GM12873 (cell line): ENCODE results near the gene OR5H1.

Experiments used
- TF ChIP-seq, protein P1 (sequence below): IDR thresholded peaks from 2 replicates; pipeline ENCODE4 v1.5.1; 2012; ENCODE audit warnings: low read depth, mild to moderate bottlenecking, moderate library complexity, low read length, control low read depth; ENCODE audit not compliant: insufficient read depth; ENCODE audit errors: missing control alignments

The OR5H1 gene

DNA sequence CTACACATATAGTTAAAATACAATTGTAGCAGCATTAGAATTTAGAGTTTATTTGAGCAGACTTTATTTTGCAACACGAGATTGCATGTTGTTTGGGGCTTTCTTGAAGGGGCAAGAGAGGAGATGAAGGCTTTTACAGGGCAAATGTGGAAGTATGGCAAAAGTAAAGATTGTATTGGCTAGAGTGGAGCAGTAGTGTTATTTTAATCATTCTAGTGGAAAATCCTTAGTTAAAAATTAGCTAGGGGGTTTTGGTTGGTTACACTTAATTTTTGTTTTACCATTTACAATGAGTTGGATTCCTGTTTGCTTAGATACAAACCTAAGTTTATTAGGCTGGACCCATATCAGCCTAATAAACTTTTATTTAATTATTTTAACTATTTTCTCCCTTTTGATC lies 40.5 kb downstream of the OR5H1 start:
- TF ChIP-seq, protein P1, sequence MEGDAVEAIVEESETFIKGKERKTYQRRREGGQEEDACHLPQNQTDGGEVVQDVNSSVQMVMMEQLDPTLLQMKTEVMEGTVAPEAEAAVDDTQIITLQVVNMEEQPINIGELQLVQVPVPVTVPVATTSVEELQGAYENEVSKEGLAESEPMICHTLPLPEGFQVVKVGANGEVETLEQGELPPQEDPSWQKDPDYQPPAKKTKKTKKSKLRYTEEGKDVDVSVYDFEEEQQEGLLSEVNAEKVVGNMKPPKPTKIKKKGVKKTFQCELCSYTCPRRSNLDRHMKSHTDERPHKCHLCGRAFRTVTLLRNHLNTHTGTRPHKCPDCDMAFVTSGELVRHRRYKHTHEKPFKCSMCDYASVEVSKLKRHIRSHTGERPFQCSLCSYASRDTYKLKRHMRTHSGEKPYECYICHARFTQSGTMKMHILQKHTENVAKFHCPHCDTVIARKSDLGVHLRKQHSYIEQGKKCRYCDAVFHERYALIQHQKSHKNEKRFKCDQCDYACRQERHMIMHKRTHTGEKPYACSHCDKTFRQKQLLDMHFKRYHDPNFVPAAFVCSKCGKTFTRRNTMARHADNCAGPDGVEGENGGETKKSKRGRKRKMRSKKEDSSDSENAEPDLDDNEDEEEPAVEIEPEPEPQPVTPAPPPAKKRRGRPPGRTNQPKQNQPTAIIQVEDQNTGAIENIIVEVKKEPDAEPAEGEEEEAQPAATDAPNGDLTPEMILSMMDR, result no peak

DNA sequence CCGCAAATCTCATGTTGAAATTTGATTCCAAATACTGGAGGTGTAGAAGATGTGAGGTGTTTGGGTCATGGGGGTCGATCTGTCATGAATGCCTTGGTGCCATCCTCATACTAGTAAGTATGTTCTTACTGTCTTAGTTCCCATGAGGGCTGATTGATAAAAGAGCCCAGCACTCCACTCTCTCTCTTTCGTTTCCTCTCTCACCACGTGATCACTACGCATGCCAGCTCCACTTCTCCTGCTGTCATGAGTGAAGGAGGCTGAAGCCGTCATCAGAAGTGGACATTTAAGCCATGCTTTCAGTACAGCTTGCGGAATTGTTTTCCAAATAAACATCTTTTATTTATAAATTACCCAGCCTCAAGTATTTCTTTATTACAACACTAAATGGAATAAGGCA lies 42.1 kb downstream of the OR5H1 start:
- TF ChIP-seq, protein P1, result no peak

DNA sequence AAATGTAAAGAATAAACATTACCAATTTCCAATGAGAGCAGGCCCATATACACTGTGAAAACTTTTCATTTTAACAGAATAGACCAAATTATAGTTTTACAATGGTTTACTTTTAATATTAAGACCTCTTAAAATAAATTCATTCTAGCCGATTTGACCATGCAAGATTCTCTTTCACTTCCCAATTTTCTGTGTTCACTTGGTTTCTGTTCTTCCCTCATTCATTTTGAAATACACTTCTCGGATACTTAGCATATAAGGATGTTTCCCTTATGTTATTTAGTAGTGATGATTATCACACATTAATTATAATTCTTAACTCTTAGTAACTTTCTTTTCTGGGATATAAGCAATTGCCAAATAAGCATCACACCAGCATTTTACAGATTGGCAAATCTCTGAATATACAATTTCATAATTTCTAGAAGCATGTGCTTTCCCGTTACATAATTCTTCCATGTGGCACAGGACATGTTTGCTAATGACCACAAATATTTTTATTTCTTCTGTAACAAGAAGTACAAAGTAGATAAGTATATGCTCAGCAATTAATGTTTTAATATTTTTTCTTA lies 49.9 kb downstream of the OR5H1 start:
- TF ChIP-seq, protein P1, result no peak

DNA sequence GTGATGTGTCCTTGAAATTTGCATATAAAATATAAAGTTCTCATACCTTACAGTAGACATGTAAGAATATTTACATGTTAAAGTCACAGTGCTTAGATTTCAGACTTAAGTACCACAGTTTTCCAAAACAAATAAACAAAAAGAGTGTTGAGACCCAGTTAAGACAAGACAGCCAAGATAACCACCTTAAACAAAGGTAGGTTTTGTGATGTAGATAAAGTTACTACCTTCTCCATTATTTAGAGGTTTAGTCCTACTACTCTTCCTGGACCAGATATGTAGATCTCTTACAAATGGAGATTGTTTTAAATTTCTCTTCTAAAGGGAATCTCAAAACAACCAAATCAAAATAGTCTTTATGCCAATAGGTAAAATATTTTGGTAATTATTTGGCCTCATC lies 51.7 kb downstream of the OR5H1 start:
- TF ChIP-seq, protein P1, result no peak

DNA sequence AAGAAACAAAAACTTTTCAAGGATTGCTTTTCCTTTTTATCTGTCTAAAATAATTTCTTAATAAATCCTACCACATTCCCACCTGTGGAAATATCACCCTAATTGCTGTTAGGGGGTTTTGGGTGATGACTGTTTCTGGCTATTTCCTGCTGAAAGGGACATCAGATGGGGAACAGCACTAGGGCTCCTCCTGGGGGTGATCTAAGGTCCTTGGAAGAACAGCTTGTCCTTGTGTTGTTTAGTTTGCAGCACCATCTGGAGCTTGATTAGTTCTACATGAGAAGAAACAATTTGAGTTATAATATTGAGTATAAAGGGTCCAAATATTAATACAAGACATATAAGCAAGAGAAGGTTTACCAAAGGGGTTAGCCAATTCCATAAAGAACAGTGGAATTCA lies 54.7 kb downstream of the OR5H1 start:
- TF ChIP-seq, protein P1, result no peak
